Measurements from ENCODE around the gene RNF166.

The RNF166 gene

GRCh38 chr16:88711750-88712340, 5.6 kb upstream of the RNF166 start:
- no peak overlapping the region for H3K4me3 ChIP-seq (ENCODE audit: insufficient read length, low read depth)

DNA sequence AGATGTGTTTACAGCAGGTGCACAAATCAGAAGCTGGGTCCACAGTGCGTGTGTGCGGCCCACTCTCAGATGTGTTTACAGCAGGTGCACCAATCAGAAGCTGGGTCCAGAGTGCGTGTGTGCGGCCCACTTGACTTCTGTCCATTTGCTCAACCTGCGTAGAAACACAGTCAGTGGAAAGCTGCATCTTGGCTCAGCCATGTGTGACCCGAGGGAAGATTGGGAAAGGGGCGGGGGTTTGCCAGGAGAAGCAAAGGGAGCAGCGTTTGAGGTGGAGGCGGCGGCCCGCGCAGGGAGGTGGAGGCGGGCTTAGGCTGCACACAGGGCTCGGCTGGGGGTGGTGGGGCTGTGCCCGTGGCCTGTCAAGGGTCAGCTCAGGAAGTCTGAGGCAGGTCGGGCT, 4.3 kb upstream of the RNF166 start:
- peaks cover 69% of the 10 kb centered on the region for H3K36me3 ChIP-seq (ENCODE audit: insufficient read depth, insufficient read length, low read length)
- no peak overlapping the region for H3K9ac ChIP-seq (ENCODE audit: insufficient read length, low read depth)
- H3K4me1 ChIP-seq (ENCODE audit: insufficient read depth, insufficient read length) = no peaks in the 10 kb centered on the region
- H3K9me3 ChIP-seq (ENCODE audit: insufficient read depth, low read length) = no peaks in the 10 kb centered on the region
- DNase-seq (ENCODE audit: low read depth, low spot score) = no peak
- TF ChIP-seq YY1 (IDR thresholded peaks at IDR 0.05; ENCODE audit: insufficient read depth, insufficient read length) (no peak), ZNF274 (IDR thresholded peaks at IDR 0.05; ENCODE audit: low read depth, low read length) (no peak), SUZ12 (IDR thresholded peaks at IDR 0.05; ENCODE audit: extremely low read depth, insufficient read depth, insufficient read length) (no peak)
- no peak overlapping the region for H3K4me3 ChIP-seq (ENCODE audit: insufficient read length, low read depth)
- peaks cover 3% of the 10 kb centered on the region for H3K27me3 ChIP-seq (ENCODE audit: insufficient read depth, insufficient read length)

More at GRCh38 chr16:88711750-88712340, 5.6 kb upstream of the RNF166 start:
- H3K4me1 ChIP-seq (ENCODE audit: insufficient read depth, insufficient read length) = no peaks in the 10 kb centered on the region
- no peak overlapping the region for H3K9ac ChIP-seq (ENCODE audit: insufficient read length, low read depth)
- H3K9me3 ChIP-seq (ENCODE audit: insufficient read depth, low read length) = no peaks in the 10 kb centered on the region
- H3K27me3 ChIP-seq (ENCODE audit: insufficient read depth, insufficient read length) = no peaks in the 10 kb centered on the region
- H3K36me3 ChIP-seq (ENCODE audit: insufficient read depth, insufficient read length, low read length) = peaks cover 82% of the 10 kb centered on the region
- TF ChIP-seq SUZ12 (IDR thresholded peaks at IDR 0.05; ENCODE audit: extremely low read depth, insufficient read depth, insufficient read length) (no peak), ZNF274 (IDR thresholded peaks at IDR 0.05; ENCODE audit: low read depth, low read length) (no peak), YY1 (IDR thresholded peaks at IDR 0.05; ENCODE audit: insufficient read depth, insufficient read length) (no peak)
- no peak for DNase-seq (ENCODE audit: low read depth, low spot score)

GRCh38 chr16:88706965-88707826, 988 bp upstream of the RNF166 start:
- Histone ChIP-seq H3K4me3 (ENCODE audit: insufficient read length, low read depth) (peak overlapping the region; percentile 87), H3K27me3 (ENCODE audit: insufficient read depth, insufficient read length) (peaks cover 10% of the 10 kb centered on the region), H3K9ac (ENCODE audit: insufficient read length, low read depth) (peak overlapping the region; percentile 81), H3K36me3 (ENCODE audit: insufficient read depth, insufficient read length, low read length) (peaks cover 48% of the 10 kb centered on the region), H3K4me1 (ENCODE audit: insufficient read depth, insufficient read length) (peaks cover 14% of the 10 kb centered on the region), H3K9me3 (ENCODE audit: insufficient read depth, low read length) (no peaks in the 10 kb centered on the region)
- no peak for TF ChIP-seq YY1 (IDR thresholded peaks at IDR 0.05; ENCODE audit: insufficient read depth, insufficient read length)
- DNase-seq (ENCODE audit: low read depth, low spot score) = no peak

- Histone ChIP-seq H3K9me3 (ENCODE audit: insufficient read depth, low read length) (no peaks in the 10 kb centered on the region), H3K36me3 (ENCODE audit: insufficient read depth, insufficient read length, low read length) (peaks cover 45% of the 10 kb centered on the region), H3K4me1 (ENCODE audit: insufficient read depth, insufficient read length) (peaks cover 18% of the 10 kb centered on the region), H3K9ac (ENCODE audit: insufficient read length, low read depth) (peak overlapping the region; percentile 81), H3K27me3 (ENCODE audit: insufficient read depth, insufficient read length) (peaks cover 10% of the 10 kb centered on the region), H3K4me3 (ENCODE audit: insufficient read length, low read depth) (peak overlapping the region; percentile 87)
- TF ChIP-seq SUZ12 (IDR thresholded peaks at IDR 0.05; ENCODE audit: extremely low read depth, insufficient read depth, insufficient read length) = no peak
- TF ChIP-seq YY1 (IDR thresholded peaks at IDR 0.05; ENCODE audit: insufficient read depth, insufficient read length) = no peak
- TF ChIP-seq ZNF274 (IDR thresholded peaks at IDR 0.05; ENCODE audit: low read depth, low read length) = no peak
- no peak for DNase-seq (ENCODE audit: low read depth, low spot score)
Measured at GRCh38 chr16:88705801-88706228, 393 bp downstream of the RNF166 start.

- no peaks in the 10 kb centered on the region for H3K9me3 ChIP-seq (ENCODE audit: insufficient read depth, low read length)
- peaks cover 46% of the 10 kb centered on the region for H3K36me3 ChIP-seq (ENCODE audit: insufficient read depth, insufficient read length, low read length)
- TF ChIP-seq YY1 (IDR thresholded peaks at IDR 0.05; ENCODE audit: insufficient read depth, insufficient read length) = no peak
- TF ChIP-seq SUZ12 (IDR thresholded peaks at IDR 0.05; ENCODE audit: extremely low read depth, insufficient read depth, insufficient read length) = no peak
- no peak for TF ChIP-seq ZNF274 (IDR thresholded peaks at IDR 0.05; ENCODE audit: low read depth, low read length)
- H3K4me3 ChIP-seq (ENCODE audit: insufficient read length, low read depth) = peak overlapping the region; percentile 87
- H3K9ac ChIP-seq (ENCODE audit: insufficient read length, low read depth) = peak overlapping the region; percentile 81
- peaks cover 18% of the 10 kb centered on the region for H3K4me1 ChIP-seq (ENCODE audit: insufficient read depth, insufficient read length)
- DNase-seq (ENCODE audit: low read depth, low spot score) = no peak
- peaks cover 10% of the 10 kb centered on the region for H3K27me3 ChIP-seq (ENCODE audit: insufficient read depth, insufficient read length)
Measured at GRCh38 chr16:88705076-88705684, 1.0 kb downstream of the RNF166 start.

GRCh38 chr16:88703486-88704309, 2.5 kb downstream of the RNF166 start:
- no peaks in the 10 kb centered on the region for H3K9me3 ChIP-seq (ENCODE audit: insufficient read depth, low read length)
- DNase-seq (ENCODE audit: low read depth, low spot score) = no peak
- peaks cover 46% of the 10 kb centered on the region for H3K36me3 ChIP-seq (ENCODE audit: insufficient read depth, insufficient read length, low read length)
- H3K27me3 ChIP-seq (ENCODE audit: insufficient read depth, insufficient read length) = peaks cover 10% of the 10 kb centered on the region
- peak overlapping the region; percentile 66 for H3K9ac ChIP-seq (ENCODE audit: insufficient read length, low read depth)
- no peak for TF ChIP-seq SUZ12 (IDR thresholded peaks at IDR 0.05; ENCODE audit: extremely low read depth, insufficient read depth, insufficient read length)
- TF ChIP-seq ZNF274 (IDR thresholded peaks at IDR 0.05; ENCODE audit: low read depth, low read length) = no peak
- TF ChIP-seq YY1 (IDR thresholded peaks at IDR 0.05; ENCODE audit: insufficient read depth, insufficient read length) = no peak
- H3K4me3 ChIP-seq (ENCODE audit: insufficient read length, low read depth) = no peak overlapping the region
- H3K4me1 ChIP-seq (ENCODE audit: insufficient read depth, insufficient read length) = peaks cover 18% of the 10 kb centered on the region
